ENCODE results near the gene KIFC3. TPM values are rescaled to one million over a fixed set of nuclear protein-coding genes. Genes with fewer than 3 reads are reported as not detected.

Gene KIFC3
- total RNA-seq, 2 donors from 2014 or later: 40.6 to 59.5 TPM

GRCh38 chr16:57803134-57803990 is 1.1 kb upstream of the KIFC3 start:
- Histone ChIP-seq H3K4me1 (peaks cover 0 to 61% of the 10 kb centered on the region in 2 donors), H3K4me3 (no peak overlapping the region)

DNA sequence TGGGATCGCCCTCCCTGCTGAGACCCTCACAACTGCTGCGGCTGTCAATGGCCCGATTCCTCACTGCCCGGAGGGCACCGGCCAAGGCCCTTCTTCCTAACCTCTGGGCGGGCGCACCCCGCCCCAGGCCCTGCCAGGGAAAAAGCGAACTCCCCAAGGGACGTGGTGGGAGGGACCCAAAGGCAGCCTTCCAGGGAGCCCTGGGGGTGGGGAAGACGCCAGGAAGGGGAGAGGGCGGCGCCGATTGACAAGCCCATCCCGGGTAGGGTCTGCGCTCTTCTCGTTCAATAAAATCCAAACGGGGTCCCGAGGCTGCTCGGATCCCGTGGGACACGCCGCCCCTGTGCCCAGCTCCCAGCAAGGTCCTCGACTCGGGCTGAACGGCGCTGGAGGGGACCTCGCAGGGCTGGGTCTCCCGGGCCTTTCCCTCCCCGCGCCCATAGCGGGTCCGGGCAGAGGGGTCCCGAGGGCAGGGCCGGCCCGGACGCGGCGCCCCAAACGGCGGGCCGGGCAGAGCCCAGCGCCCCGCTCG is 416 bp downstream of the KIFC3 start:
- TF ChIP-seq, protein P1, sequence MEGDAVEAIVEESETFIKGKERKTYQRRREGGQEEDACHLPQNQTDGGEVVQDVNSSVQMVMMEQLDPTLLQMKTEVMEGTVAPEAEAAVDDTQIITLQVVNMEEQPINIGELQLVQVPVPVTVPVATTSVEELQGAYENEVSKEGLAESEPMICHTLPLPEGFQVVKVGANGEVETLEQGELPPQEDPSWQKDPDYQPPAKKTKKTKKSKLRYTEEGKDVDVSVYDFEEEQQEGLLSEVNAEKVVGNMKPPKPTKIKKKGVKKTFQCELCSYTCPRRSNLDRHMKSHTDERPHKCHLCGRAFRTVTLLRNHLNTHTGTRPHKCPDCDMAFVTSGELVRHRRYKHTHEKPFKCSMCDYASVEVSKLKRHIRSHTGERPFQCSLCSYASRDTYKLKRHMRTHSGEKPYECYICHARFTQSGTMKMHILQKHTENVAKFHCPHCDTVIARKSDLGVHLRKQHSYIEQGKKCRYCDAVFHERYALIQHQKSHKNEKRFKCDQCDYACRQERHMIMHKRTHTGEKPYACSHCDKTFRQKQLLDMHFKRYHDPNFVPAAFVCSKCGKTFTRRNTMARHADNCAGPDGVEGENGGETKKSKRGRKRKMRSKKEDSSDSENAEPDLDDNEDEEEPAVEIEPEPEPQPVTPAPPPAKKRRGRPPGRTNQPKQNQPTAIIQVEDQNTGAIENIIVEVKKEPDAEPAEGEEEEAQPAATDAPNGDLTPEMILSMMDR (IDR thresholded peaks at IDR 0.05): no peak
- Histone ChIP-seq H3K36me3 (peaks cover 10% of the 10 kb centered on the region), H3K4me3 (peak overlapping the region; percentile 67 to 72), H3K27me3 (no peaks in the 10 kb centered on the region), H3K9me3 (no peaks in the 10 kb centered on the region), H3K4me1 (peaks cover 0 to 55% of the 10 kb centered on the region in 2 donors), H3K27ac (peak overlapping the region; percentile 89 to 96)
- no peak for DNase-seq (ENCODE audit: low spot score)

More at GRCh38 chr16:57803134-57803990, 1.1 kb upstream of the KIFC3 start:
- TF ChIP-seq, protein P1 (IDR thresholded peaks at IDR 0.05): no peak
- no peak for DNase-seq (ENCODE audit: low spot score)
- no peaks in the 10 kb centered on the region for H3K9me3 ChIP-seq
- H3K36me3 ChIP-seq: no peaks in the 10 kb centered on the region
- H3K27me3 ChIP-seq: no peaks in the 10 kb centered on the region
- H3K27ac ChIP-seq: peak overlapping the region; percentile 89 to 96

GRCh38 chr16:57801098-57801808 is 1.0 kb downstream of the KIFC3 start:
- H3K27me3 ChIP-seq: no peaks in the 10 kb centered on the region
- peak overlapping the region; percentile 67 to 72 for H3K4me3 ChIP-seq
- H3K9me3 ChIP-seq: no peaks in the 10 kb centered on the region
- TF ChIP-seq, protein P1 (IDR thresholded peaks at IDR 0.05): no peak
- peaks cover 13% of the 10 kb centered on the region for H3K36me3 ChIP-seq
- peaks cover 0 to 55% of the 10 kb centered on the region in 2 donors for H3K4me1 ChIP-seq
- H3K27ac ChIP-seq: peak overlapping the region; percentile 89 to 96
- DNase-seq (ENCODE audit: low spot score): no peak

DNA sequence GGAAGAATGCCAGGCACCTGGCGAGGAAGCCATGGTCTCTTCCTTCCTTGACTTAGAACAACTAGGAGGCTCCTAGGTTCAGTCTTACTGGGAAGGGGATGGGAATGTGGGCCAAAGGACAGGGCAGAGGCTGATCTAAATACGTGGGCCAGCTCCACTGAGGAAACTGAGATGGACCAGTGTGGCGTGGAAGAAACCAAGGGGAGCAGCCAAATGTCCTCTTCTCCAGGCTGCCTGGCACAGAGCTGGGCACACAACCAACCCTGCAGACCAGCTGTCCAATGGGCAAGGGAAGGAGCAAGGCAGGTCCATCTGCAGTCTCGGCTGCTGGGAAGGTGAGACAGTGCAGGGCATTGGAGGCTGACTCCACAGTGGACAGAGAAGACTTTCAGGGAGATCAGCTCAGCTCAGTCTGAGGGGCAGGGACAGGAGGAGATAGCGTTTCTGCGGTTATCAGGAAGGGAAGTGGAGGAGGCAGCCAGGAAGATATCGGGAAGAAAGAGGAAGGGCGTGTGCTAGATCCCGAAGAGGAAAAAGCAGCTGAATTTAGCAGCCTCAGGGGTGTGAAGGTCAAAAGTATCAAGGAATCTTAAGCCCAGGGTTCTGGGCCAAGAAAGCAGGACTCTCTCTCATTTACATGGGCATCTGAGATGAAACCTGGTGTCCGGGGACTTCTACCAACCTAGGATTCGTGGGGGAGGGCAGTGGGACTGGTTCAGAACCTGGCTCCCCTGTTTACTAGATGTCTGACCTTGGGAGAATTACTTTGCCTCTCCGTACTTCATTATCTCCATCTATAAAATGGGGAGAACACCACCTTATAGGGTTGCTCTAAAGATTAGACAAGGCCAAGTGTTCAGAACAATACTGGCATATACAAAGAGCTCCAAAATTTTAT is 1.8 kb downstream of the KIFC3 start:
- DNase-seq (ENCODE audit: low spot score): no peak
- no peaks in the 10 kb centered on the region for H3K27me3 ChIP-seq
- peaks cover 17% of the 10 kb centered on the region for H3K36me3 ChIP-seq
- TF ChIP-seq, protein P1 (IDR thresholded peaks at IDR 0.05): no peak
- H3K27ac ChIP-seq: peak overlapping the region; percentile 89 to 96
- no peaks in the 10 kb centered on the region for H3K9me3 ChIP-seq
- H3K4me3 ChIP-seq: peak overlapping the region in 1 of 2 donors; percentile 67
- H3K4me1 ChIP-seq: peaks cover 0 to 57% of the 10 kb centered on the region in 2 donors

GRCh38 chr16:57799600-57800199 is 2.6 kb downstream of the KIFC3 start:
- Histone ChIP-seq H3K9me3 (no peaks in the 10 kb centered on the region), H3K4me3 (no peak overlapping the region), H3K4me1 (peaks cover 0 to 58% of the 10 kb centered on the region in 2 donors), H3K27me3 (no peaks in the 10 kb centered on the region), H3K36me3 (peaks cover 20% of the 10 kb centered on the region), H3K27ac (peak overlapping the region; percentile 89 to 96)
- DNase-seq (ENCODE audit: low spot score): no peak
- TF ChIP-seq, protein P1 (IDR thresholded peaks at IDR 0.05): no peak
